ENCODE data around the gene SELP. TPM values are rescaled to one million over a fixed set of nuclear protein-coding genes. Genes with fewer than 3 reads are reported as not detected.

The SELP gene
- total and polyA plus RNA-seq, 2 of the 13 experiments (the other 11 are each of a cell fraction or from before 2014, with no cell fraction given): 0.11 TPM; not detected in 1

GRCh38 chr1:169576241-169576934, 53.5 kb downstream of the SELP start:
- peak overlapping the region; percentile 44 for H3K4me2 ChIP-seq (ENCODE audit: low read depth, low read length)
- no peaks in the 10 kb centered on the region for H3K9me3 ChIP-seq (ENCODE audit: low read length)
- H3K4me3 ChIP-seq (replicated peaks in 1 of 3; ENCODE audit: insufficient read depth in 1 of 3, low read depth in 2 of 3, low read length in 3 of 3): no peak overlapping the region
- peaks cover 81% of the 10 kb centered on the region for H3K79me2 ChIP-seq (ENCODE audit: insufficient read depth, low read length)
- ChIA-PET POLR2A (interaction anchor here (1.0 to 4.4 kb wide), 6 partner anchors 8 to 470 kb away, joined by 3 to 60 read pairs (median 6); partner anchors contain the start of genes ATP1B1, F5 and SLC19A2), CTCF (ENCODE audit: low intra/inter-chr PET ratio, low total read pairs) (no interaction called here)
- intact Hi-C loops (cut with micrococcal nuclease; ENCODE audit: unreplicated experiment) (no loop called here), in situ Hi-C loops (cut with HindIII; ENCODE audit: extremely low pct_ligation_motif_present, low pct_unique_long_range_greater_than_20kb) (no loop called here)
- no TSS peak for BruUV-seq (replicated peaks)
- WGBS (ENCODE audit: low lambda C conversion rate): 40% methylated on average over 5 of the region's 5 CpGs
- H3K36me3 ChIP-seq (replicated peaks in 1 of 2; ENCODE audit: control insufficient read depth in 1 of 2, insufficient read depth in 2 of 2, low read length in 2 of 2): peaks cover 10 to 52% of the 10 kb centered on the region in 2 experiments
- H3K27ac ChIP-seq (ENCODE audit: extremely low read length, insufficient read depth, low read length): peak overlapping the region; percentile 79
- peak overlapping the region; percentile 50 for H3K9ac ChIP-seq (ENCODE audit: insufficient read depth, low read depth, low read length)
- H3K27me3 ChIP-seq (ENCODE audit: control insufficient read depth in 1 of 2, insufficient read depth in 2 of 2, low read length in 2 of 2): no peaks in the 10 kb centered on the region
- H4K20me1 ChIP-seq (ENCODE audit: insufficient read depth, low read length): no peaks in the 10 kb centered on the region
- peaks cover 98% of the 10 kb centered on the region for H3K4me1 ChIP-seq (ENCODE audit: insufficient read depth, low read length)
- FAIRE-seq: peak; percentile 42
- no peak overlapping the region for H2AFZ ChIP-seq (ENCODE audit: low read length)
- peak; percentile 73 for ATAC-seq
- peak; percentile 69 for DNase-seq (ENCODE audit: low spot score)
- peak; percentile 40; the same call in 1 of the 2 replicates for TF ChIP-seq CEBPG (CRISPR knock-in tag; IDR thresholded peaks at IDR 0.05)
- no peak for TF ChIP-seq TBP (CRISPR knock-in tag; IDR thresholded peaks at IDR 0.05)
- TF ChIP-seq MXD3 (CRISPR knock-in tag; IDR thresholded peaks at IDR 0.05): no peak
- TF ChIP-seq HINFP (CRISPR knock-in tag; IDR thresholded peaks at IDR 0.05; ENCODE audit: low read depth): no peak
- TF ChIP-seq EP300 (IDR thresholded peaks at IDR 0.05; ENCODE audit: low read depth in 2 of 2, low read length in 2 of 2): peak in 1 of 2 experiments; percentile 77; a peak in 2 of 4 replicates
- no peak for TF ChIP-seq EP300 (CRISPR knock-in tag; IDR thresholded peaks at IDR 0.05; ENCODE audit: borderline replicate concordance)
- no peak for TF ChIP-seq KDM3A (CRISPR knock-in tag; IDR thresholded peaks at IDR 0.05; ENCODE audit: low read depth)
- TF ChIP-seq SP5 (CRISPR knock-in tag; IDR thresholded peaks at IDR 0.05; ENCODE audit: borderline replicate concordance, low read depth): no peak
- no peak for TF ChIP-seq ZNF709 (CRISPR knock-in tag; IDR thresholded peaks at IDR 0.05)
- no peak for TF ChIP-seq U2AF2 (IDR thresholded peaks at IDR 0.05; ENCODE audit: low read depth, low read length)
- no peak for TF ChIP-seq RELA (CRISPR knock-in tag; IDR thresholded peaks at IDR 0.05)
- TF ChIP-seq SATB2 (CRISPR knock-in tag; IDR thresholded peaks at IDR 0.05): no peak
- TF ChIP-seq AKNA (CRISPR knock-in tag; IDR thresholded peaks at IDR 0.05; ENCODE audit: borderline replicate concordance): no peak
- no peak for TF ChIP-seq ZNF451 (CRISPR knock-in tag; IDR thresholded peaks at IDR 0.05)
- TF ChIP-seq ZMAT3 (CRISPR knock-in tag; conservative IDR thresholded peaks at IDR 0.05): no peak

Measured in HepG2 (cell line).